ENCODE data around the gene PLA2G4A. TPM values are rescaled to one million over a fixed set of nuclear protein-coding genes. Genes with fewer than 3 reads are reported as not detected.
A peak's percentile ranks its signal among the peaks of the same experiment; 100 is the strongest.

The PLA2G4A gene
- polyA plus RNA-seq, 5 donors = 7.6 to 12.8 (median 11.0) TPM

GRCh38 chr1:186974774-186975181 is 146.0 kb downstream of the PLA2G4A start:
- peak; percentile 17 to 25 for DNase-seq

- DNase-seq = no peak
Observed at GRCh38 chr1:186975220-186975619, 146.5 kb downstream of the PLA2G4A start.

- DNase-seq = no peak
Observed at GRCh38 chr1:186976700-186977099, 148.0 kb downstream of the PLA2G4A start.

DNA sequence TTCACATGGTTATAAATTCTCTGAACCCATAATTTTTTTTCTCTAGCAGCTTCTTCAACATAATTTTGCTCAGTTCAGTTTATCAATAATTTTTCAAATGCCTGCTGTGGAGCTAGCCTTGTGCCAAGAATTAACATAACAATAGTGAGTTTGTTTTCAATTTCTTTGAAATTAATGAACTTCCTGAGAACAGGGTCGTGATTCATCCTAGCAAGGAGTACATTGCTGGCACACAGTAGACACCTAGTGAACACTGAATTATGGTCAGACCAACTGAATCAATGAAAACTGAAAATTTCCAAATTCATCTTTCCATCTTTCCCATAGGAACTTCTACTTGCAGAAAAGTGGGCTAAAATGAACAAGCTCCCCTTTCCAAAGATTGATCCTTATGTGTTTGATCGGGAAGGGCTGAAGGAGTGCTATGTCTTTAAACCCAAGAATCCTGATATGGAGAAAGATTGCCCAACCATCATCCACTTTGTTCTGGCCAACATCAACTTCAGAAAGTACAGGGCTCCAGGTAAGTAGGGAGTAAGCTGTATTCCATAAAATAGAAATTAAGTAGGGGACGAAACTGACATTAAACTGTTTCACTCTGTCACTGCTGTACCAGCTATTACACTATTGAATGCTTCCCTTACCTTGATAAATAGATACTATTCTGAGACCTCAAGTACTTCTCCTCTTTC is 148.7 kb downstream of the PLA2G4A start:
- DNase-seq = no peak

DNA sequence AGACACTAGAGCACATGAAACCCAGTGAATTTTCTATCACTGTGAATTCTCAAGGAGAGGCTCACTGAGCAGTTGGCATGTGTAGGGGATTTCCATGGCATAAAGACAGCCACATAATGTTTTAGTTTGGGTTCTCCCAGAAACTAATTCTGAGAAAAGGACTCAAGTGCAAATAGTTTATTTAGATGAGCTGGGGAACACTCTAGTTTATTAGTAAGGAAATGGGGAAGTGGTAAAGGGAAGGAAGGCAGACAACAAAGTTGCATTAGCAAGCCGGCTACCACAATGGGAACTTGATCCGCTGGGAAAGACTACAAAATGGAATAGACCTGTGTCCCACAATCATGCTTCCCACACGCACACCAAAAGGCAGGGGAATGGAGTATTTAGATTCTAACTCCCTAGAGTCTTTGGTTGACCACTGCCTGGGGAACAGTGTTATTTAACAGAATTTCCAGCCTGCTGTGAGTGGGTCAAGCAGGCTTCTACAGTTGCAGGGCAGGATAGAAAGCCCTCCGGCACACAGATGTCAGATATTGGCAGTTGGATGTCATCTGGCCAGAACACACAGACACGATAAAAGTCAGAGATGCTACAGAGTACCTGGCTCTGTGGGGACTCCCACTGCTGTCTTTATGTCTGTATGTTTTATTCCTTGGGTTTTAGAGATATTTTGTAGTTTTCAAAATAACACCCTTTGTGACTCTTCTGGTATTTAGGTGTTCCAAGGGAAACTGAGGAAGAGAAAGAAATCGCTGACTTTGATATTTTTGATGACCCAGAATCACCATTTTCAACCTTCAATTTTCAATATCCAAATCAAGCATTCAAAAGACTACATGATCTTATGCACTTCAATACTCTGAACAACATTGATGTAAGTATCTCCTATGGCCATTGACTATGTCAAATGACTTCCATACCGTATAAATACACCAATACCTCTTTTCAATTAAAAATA is 150.1 kb downstream of the PLA2G4A start:
- DNase-seq = no peak

DNA sequence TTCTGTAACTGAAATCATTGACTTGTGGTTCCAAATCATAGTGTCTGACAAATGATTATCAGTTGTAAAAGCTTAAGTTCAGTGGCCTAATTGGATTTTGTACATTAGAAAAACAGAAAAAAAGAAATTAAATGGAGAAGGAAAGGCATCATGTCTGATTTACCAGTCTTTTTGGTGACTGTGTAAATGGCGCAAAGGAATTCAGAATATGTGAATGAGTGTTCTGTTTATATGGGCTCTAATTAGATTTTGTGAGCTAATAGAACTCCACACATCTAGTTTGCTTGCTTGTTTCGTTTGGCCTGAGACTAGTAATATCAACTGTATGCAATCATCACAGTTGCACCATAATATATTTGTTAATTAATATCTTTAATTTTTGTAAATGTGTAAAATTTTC is 151.7 kb downstream of the PLA2G4A start:
- no peak for DNase-seq

DNA sequence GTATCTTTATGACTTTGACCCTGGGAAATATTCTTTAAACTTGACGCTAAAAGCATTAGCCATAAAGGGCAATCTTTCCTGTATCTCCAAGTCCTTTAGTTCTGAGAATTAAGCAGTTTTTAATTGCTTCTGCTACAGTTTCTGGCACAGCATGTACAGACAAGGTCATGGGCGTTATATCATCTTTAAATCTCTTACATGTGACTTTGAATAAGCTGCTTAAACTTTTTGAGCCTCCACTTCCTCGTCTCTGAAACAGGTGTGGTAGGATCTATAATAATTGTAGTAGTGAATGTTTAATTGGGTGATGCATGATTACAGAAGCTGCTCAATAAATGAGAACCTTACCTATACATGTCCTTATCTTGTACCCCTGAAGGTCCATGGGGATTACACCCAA is 153.4 kb downstream of the PLA2G4A start:
- DNase-seq = no peak

DNA sequence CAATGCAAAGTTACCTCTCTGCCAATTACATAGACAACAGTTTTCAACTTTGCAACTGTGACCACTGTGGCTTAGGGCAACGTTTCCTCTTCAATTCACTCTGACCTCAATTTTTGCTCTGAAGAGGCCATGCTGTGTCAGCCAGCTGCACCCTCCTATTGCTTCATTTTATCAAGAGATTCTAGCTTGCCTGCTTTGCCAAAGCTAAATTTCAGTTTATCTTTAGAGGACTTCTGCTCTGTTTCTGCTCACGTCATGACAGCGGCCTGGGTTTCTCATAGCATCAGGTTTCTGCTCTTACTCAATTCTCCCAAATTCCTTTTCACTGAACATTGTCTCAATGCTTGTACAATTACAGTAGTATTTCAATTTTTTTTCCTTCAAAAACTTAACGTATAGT is 154.6 kb downstream of the PLA2G4A start:
- peak in 1 of 2 donors; percentile 8 for DNase-seq

DNA sequence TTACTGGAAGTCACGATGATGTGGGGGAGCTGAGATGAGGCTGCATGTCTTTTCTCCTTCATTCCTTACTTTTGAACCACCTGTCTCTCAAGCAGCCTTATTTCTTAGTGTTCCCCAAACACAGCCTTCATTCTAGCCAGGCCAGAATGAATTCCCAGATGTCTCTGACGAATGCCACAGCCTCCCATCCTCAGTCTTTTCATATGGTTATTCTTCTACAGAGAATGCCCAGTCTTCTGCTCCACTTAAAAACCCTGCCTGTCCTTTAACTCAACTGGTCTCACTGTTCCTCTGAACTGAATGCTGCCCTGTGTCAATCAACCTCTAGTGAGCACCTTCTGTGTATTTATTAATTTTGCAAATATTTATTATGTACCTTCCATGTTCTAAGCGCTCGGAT is 156.2 kb downstream of the PLA2G4A start:
- DNase-seq = no peak

GRCh38 chr1:186985889-186986491 is 157.2 kb downstream of the PLA2G4A start:
- peak; percentile 18 to 57 for DNase-seq

GRCh38 chr1:186987065-186987464 is 158.3 kb downstream of the PLA2G4A start:
- DNase-seq = no peak

DNA sequence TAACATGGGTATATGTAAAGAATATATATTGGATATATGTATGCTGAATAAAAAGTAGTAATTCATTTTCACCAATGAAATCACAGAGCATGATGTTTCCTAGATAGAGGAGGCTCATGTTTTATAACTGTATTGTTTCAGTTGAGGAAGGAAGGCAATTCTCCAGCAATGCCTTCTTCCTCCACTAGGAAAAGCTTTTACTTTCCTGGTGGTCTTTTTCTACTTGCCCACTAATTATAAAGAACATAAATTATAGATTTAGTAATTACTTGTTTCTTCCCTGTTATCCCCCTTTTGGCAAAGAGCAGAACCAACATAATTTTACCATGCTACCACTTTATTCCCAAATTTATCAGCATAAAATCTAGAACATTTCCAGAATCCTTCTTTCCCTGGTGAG is 159.0 kb downstream of the PLA2G4A start:
- DNase-seq = no peak

DNA sequence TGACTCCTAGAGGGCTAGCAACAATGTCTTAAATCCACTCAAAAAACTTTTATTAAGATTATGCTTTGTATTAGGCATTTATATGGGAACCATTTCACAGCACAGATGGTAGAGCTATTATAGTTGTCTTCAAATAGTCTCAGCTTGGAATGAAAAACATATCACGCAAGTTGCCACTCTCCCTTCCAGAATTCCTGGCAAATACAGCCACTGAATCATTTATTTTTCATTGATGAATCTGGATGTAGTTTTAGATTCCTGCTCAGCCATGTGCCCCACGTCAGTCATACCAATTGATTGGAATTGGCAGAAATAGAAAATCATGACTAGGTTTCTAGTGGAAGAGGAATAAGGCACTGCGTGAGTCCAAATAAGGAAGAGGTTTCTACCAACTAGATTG is 165.2 kb downstream of the PLA2G4A start:
- DNase-seq = no peak

- no peak for DNase-seq
Observed at GRCh38 chr1:186994897-186995296, 166.1 kb downstream of the PLA2G4A start.

DNA sequence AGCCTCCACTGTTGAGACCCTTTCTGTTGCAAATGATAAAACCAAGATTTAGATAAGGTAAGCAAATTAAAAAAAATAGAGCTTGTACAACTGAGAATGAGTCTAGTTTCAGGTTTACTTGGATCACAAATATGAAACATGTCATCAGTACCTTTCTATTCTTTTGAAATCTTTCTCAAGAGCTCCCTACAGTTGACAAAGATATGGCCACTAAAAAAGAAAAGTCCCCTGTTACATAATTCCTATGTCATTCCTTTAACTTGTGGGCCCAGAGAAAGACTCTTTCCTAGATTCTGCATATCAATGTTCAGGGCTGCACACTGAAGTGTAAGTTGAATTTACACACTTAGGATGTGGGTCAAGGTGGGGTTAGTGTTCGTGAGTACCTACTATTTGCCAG is 168.1 kb downstream of the PLA2G4A start:
- no peak for DNase-seq

DNA sequence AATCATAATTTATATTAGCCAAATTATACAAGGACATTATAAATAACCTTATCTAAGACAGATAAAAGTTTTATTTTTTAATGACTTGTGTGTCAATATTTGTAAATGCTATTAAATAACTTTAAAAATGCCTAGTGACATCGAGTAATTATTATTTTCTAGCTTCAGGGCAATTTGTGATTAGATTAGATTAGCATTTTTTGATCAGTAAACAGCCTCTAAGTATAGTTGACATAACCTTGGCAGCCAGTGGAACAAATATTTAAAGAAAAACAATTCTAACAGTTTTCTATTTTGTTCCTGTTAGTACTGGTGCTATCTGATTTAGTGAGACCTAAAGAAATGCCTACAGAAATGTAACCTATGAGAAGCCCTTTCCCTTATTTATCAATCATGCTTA is 169.1 kb downstream of the PLA2G4A start:
- DNase-seq = no peak

DNA sequence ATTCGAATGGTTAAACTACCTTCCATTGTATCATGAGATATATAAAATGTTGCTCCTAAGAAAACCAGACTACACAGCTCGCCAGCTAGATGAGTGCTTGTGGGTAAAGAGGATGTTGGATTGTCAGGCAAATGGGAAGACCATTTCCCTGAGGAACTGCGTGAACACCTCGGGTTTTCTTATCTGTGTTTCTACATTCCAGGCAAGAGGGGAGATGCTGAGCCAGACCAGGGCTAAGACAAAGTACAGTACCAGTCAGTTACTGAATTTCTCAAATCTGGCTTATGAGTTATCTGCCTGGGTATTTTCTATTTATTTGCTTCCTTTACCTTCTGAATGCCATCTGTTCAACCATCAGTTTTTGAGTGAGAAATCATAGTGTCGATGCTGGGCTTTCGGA is 170.8 kb downstream of the PLA2G4A start:
- DNase-seq = no peak

GRCh38 chr1:187001198-187001889 is 172.6 kb downstream of the PLA2G4A start:
- DNase-seq = no peak

DNA sequence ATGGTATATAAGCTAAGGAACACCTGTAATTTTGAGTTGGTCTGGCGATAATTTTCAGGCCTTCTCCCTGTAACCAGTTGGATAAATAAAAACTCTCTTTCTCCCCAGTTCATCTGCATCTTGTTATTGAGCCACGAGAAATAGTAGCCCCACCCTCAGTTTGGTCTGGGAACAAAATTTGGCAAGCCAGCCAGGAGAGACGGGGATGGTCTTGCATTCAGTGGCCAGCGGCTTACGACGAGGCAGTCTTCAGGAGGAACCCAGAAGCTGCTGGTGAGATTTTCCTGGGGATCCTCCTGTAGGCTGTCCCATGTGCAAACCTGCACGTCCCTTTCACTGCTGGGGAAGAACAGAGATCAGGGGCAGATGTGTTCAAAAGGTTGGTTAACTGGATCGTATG is 174.6 kb downstream of the PLA2G4A start:
- DNase-seq = no peak

GRCh38 chr1:187006896-187007295 is 178.1 kb downstream of the PLA2G4A start:
- no peak for DNase-seq

- no peak for DNase-seq
Observed at GRCh38 chr1:187009320-187009719, 180.6 kb downstream of the PLA2G4A start.
